CD4-positive, alpha-beta T cell treated with Interleukin-6 at 100 ng/mL for 8 hours (primary cell): ENCODE results near the gene LCE1D.

Experiments used
- DNase-seq: peaks from one replicate; pipeline ENCODE4 v3.0.0-alpha.2; 2020; ENCODE audit warnings: mixed read lengths, low spot score

The LCE1D gene, protein sequence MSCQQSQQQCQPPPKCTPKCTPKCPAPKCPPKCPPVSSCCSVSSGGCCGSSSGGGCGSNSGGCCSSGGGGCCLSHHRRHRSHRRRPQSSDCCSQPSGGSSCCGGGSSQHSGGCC

DNA sequence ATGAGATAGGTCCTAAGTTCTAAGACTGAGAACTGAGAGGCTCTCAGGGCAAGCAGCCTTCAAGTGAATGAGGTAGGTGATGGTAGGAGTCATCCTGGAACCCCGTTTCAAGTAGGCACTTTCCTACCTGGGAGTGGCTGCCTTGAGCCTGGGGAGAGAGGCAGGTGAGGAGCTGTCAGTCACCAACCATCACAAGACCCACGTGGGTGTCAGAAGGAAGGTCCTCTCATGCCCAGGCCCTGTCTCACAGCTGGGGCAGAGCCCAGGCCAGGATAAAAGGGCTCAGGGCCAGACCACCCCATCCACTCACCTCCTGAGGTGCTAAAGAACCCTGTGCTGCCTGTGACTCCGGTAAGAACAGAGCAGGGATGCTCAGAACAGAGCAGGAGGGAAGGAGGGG is at the start of gene LCE1D:
TSS of gene LCE1D (plus strand) at position 301 of the 400 bp plus-strand sequence. CDS start 1,074 bp downstream, outside the sequence.
- no peak for DNase-seq

DNA sequence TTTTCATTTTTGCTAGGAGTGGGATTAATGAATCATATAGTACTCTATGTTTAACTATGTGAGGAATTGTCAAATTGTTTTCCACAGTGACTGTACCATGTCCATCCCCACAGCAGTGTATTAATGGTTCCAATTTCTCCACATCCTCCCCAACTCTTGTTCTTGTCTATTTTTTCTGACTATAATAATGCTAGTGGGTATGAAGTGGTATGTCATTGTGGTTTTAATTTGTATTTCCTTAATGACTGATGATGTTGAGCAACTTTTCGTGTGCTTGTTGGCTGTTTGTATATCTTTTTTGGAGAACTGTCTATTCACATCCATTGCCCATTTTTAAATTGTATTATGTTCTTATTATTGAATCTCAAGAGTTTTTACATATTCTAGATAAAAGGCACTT is 48.7 kb upstream of the LCE1D start:
- DNase-seq, result no peak

DNA sequence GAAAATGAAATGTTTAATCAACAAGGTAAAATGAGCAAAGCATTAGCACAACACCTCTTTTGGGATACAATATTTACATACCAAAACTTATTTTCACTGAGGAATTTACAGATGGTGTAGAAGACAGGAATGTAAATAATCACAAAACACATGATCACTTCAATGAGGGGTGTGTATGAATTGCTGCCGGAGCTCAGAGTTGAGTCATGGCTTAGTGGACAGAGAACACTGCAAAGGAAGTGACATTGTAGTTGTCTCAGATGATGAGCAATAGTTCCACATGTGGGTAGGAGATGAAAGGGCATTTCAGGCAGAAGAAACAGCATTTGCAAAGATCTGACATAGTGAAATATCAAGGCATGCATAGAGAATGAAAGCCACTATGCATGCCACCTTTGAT is 44.3 kb upstream of the LCE1D start:
- no peak for DNase-seq

DNA sequence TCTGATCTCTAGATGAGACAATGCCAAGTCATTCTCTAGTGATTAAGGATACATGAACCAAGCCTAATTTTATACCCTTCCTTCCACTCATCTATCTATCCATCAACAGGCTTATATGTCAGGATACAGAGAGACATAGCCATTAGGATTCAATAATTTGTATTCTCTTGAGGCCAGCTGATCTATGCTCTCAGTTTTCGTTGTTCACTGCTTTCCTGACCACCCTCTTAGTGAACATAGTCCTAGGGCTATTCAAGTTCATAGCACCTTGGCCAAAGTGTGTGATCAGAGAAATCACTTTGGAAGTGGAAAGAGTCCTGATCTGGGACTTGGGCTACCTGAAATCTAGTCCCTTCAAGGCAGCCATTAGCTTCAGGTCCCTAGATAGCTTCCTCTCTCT is 42.9 kb upstream of the LCE1D start:
- DNase-seq, result no peak

DNA sequence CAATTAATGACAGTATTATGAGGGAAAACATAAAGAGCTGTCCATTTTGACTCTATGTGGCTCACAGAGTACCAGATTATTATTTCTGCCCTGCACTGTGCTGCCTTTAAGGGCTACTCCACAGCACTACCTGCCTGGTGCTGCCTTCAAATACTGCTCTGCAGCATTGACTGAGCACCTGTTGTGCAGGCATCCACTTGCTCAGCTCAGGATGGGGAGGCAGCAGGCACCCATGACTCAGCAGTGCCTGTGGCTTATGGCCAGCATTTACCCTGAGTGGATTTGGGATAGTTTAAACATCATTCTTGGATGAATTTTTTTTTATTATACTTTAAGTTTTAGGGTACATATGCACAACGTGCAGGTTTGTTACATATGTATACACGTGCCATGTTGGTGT is 39.6 kb upstream of the LCE1D start:
- no peak for DNase-seq

DNA sequence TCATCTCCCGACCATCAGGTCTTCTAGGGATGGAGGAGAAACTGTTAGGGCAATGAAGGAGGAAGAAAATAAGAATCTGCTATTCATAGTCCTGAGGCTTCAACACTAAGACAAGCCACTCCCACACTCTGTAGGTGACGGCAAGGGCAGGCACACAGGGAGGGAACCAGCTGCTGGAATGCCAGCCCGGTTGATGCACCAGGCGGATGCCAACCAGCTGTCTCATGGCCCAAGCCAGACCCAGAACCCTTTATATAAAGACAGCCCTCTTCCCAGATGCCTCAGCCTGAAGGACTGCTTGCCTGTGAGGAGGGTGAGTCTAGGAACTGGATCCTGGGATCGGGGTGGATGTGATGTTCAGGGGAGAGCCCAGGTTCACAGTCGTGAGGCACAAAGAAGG is 38.8 kb upstream of the LCE1D start, which contains the start of gene KPRP:
TSS of gene KPRP (plus strand) at position 279 of the 400 bp plus-strand sequence. CDS start 1,564 bp downstream, outside the sequence.
- no peak for DNase-seq

DNA sequence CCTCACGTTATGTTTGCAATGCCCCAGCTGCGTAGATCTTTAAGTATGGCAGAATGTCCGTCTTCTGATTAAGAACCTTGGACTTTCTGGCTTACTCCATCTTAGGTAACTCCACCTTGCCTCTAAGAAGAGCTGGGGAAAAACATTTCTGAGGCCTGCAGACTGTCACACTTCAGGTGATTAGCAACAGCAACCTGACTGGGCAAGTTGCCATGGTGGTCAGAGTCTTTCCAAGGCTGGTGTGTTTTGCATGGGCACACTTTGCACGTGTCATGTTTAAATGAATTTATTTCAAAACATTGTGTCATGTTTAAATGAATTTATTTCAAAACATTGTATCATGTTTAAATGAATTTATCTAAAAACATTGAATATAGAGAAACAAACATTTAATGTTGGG is 37.9 kb upstream of the LCE1D start:
- DNase-seq, result no peak

DNA sequence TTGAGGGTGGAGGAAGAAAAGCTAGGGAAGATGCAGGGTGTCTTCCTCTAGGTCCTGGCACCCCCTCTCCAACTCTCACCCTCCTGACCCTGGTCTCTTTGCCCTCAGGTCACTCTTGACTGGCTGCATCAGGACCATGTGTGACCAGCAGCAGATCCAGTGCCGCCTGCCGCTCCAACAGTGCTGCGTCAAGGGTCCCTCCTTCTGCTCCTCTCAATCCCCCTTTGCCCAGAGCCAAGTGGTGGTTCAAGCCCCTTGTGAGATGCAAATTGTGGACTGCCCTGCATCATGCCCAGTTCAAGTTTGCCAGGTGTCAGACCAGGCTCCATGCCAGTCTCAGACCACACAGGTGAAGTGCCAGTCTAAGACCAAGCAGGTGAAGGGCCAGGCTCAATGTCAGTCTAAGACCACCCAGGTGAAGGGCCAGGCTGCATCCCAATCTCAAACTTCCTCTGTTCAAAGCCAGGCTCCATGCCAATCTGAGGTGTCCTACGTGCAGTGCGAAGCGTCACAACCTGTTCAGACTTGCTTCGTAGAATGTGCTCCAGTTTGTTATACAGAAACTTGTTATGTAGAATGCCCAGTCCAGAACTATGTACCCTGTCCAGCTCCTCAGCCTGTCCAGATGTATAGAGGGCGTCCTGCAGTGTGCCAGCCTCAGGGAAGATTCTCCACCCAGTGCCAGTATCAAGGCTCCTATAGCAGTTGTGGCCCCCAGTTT is 36.9 kb upstream of the LCE1D start:
- no peak for DNase-seq

DNA sequence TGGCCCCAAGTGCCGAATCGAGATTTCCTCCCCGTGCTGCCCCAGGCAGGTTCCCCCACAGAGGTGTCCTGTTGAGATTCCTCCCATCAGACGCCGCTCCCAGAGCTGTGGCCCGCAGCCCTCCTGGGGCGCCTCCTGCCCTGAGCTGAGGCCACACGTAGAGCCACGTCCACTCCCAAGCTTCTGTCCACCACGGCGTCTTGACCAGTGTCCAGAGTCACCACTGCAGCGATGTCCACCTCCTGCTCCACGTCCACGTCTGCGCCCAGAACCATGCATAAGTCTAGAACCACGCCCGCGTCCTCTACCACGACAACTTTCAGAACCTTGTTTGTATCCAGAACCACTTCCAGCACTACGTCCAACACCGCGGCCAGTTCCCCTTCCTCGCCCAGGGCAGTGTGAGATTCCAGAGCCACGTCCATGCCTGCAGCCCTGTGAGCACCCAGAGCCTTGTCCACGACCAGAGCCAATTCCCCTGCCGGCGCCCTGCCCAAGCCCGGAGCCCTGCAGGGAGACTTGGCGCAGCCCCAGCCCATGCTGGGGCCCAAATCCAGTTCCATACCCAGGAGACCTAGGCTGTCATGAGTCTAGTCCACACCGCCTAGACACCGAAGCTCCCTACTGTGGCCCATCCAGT is 35.9 kb upstream of the LCE1D start:
- DNase-seq, result no peak

DNA sequence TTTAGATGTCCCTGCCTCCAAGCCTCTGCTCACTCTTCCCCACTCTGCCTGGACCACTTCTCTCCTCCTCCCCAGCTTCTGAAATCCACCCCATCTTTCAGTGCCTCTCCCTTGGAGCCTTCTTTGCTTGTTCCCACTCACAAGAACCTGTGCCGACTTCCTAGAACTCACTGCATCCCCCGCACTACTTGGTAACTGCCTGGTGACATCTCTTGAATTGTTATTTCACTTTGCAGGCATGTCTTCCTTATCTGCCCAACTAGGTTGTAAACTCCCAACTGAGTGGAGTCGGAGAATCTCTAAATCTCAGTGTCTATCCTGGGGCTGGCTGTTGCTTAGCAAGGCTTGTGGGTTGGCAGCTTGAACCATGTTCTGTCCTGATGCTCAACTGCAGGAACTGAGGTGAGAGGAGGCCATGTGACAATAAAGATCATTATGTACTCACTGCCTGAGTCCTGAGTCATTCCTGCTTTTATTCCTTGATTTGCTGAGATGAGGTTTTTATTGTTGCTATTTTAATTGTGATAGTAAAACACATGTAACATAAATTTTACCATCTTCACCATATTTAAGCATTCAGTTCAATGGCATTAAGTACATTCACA is 34.8 kb upstream of the LCE1D start:
- no peak for DNase-seq

DNA sequence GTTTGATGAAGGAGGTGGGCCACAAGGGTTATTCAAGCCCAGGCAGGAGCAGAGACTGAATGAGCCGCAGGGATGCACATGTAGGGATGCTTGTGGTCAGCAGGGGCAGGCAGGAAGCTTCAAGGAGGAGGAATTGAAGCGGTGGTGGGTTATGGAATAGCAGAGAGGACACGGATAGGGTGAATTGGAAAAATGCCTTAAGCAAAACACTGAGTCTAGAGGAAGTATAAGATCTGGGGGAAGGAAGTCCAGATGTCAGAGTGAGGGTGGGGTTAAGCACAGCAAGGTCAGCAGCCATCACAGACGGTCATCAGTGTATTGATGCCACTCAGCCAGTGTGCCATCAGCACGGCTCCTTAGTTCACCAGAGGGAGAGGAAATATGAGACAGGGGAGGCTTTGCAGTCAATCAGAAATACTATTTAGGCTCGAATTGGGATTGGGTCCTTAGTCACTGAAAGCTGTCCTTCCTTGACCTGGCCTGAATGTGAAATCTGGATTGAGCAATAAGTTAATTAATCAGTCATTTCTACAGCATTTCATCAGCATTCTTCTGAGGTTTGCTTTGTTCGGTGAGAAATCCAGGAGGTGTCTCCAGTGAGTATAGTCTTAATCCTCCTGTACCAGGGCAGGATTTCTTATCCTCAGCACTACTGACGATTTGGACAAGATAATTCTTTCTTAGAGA is 27.5 kb upstream of the LCE1D start:
- no peak for DNase-seq

DNA sequence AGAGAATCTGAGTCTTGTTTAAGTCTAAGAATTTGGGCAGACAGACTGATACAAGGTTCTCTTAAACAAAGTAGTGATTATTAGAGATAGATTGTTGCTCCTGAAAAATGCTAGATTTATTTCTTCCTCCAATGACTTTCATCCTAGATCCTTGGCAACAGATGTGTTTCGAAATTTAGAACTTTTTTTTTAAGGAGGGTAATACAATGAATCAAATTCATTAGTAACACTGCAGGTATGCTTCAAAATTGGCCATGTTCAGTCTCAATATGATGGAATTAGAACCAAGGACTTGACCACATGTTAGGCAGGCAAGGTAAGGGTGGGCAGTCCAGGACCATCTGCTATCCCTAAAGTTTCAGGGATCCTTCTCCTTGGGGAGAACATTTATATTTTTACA is 26.1 kb upstream of the LCE1D start:
- no peak for DNase-seq

DNA sequence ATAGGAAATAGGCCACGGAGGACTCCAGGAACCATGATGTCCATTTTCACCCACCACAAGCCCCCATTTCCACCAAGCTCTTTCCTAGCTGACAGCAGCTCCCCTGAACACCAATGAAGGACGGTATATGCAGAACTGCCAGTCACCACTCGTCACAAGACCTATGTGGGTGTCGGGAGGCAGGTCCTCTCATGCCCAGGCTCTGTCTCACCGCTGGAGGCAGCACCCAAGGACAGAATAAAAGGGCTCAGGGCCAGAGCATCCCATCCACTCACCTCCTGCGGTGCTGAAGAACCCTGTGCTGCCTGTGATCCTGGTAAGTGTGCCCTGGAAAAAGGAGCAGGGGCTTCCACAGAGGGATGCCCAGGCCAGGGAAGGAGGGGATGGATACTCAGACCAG is 21.6 kb upstream of the LCE1D start, which contains the start of gene LCE1F:
TSS of gene LCE1F (plus strand) at position 266 of the 400 bp plus-strand sequence. CDS start 1,232 bp downstream, outside the sequence.
- no peak for DNase-seq

DNA sequence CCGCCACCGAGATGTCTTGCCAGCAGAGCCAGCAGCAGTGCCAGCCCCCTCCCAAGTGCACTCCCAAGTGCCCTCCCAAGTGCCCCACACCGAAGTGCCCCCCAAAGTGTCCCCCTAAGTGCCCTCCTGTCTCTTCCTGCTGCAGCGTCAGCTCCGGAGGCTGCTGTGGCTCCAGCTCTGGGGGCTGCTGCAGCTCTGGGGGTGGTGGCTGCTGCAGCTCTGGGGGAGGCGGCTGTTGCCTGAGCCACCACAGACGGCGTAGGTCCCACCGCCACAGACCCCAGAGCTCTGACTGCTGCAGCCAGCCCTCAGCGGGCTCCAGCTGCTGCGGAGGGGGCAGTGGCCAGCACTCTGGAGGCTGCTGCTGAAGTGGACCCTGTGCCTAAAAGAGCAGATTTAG is 20.2 kb upstream of the LCE1D start:
- no peak for DNase-seq

DNA sequence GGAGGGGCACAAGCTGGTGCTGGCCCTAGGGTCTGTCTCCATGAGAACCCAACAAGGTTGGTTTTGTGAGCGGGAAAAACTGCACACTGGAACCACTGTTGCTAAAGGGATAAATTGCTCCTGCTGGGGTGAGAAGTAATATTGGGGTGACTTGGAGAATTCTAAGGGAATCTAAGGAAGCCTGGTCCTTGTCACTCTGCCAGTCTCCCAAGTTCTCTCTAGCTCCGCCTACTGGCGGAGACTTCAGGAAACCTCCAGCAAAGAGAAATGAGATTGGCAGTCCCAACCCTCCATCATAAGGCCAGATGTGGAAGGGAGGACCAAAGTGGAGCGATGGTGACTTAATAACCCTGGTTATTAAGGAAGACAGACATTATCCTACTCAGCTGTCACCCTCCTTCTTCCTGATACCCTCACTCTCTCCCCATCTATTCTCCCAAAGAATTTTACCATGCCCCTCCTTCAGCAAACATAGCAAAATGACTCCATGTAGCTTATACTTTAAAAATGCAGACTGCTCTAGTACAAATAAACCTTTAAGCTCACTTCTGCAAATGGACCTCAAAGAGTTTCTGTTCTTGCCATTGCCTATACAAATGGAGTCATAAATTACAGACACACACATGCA is 18.9 kb upstream of the LCE1D start:
- DNase-seq, result no peak

DNA sequence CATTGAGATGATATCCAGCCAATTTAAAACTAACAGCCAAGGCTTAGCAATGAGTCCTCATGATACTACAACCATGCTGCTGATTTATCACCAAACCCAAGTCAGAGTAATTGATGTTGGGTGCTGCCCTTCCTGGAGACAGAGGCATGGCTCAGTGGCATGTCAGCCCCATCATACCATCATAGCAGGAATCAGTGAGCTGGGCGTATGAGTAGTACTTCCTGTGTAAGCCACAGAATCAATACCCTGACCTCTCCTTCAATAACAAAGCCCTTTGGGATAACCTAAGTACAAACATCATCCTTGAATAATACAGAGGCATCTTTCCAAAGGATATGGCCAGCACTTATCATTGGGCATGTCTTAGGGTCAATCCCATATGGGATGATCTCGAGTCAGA is 13.4 kb upstream of the LCE1D start:
- DNase-seq, result no peak

DNA sequence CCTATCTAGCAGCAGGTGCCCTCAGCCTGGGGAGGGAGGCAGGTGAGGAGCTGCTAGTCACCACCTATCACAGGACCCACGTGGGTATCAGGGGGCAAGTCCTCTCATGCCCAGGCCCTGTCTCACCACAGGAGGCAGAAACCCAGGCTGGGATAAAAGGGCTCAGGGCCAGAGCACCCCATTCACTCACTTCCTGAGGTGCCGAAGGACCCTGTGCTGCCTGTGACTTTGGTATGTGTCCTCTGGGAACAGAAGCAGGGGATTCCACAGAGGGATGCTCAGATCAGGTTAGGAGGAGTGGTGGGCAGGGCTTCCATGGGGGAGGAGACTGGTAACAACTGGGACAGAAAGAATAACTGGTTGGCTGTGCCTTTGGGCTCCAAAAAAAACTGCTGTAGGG is 10.4 kb upstream of the LCE1D start, which contains the start of gene LCE1E:
TSS of gene LCE1E (plus strand) at position 181 of the 400 bp plus-strand sequence. CDS start 1,043 bp downstream, outside the sequence.
- DNase-seq, result no peak

DNA sequence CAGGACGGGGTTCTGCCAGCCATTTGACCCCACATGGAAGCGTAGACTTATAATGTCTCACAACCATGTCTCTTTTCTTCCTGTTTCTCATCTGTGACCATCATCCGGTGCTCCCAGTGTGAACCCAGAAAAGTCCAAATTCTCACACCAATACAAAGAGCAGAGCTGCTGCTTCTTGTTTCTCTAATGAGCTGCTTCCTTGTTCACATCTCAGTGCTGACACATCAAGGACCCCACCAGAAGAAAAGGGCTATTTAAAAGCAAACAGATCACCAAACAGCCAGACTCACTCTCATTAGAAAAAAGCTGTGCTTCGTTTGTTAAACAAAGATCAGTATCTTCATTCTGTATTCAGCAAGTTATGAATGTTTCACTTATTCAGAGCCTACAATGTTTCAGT is 835 bp upstream of the LCE1D start:
- no peak for DNase-seq

DNA sequence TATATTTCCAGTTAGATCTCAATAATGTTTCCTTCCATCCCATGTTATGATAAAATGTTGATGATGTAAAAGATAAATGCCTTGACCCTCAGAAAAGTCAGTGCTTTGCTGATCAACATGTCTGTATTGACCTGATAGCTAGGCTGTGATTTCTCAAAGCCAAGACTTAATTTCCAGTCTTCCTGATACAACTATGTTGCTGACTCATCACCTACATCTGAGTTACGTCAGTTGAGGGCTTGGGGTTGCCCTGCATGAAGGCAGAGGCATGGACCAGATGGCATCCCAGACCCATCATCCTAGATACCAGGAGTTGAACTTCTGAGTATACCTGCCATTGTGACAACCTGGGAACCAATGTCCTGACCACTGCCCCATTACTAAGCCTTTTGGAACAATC is 4.8 kb downstream of the LCE1D start:
- no peak for DNase-seq

DNA sequence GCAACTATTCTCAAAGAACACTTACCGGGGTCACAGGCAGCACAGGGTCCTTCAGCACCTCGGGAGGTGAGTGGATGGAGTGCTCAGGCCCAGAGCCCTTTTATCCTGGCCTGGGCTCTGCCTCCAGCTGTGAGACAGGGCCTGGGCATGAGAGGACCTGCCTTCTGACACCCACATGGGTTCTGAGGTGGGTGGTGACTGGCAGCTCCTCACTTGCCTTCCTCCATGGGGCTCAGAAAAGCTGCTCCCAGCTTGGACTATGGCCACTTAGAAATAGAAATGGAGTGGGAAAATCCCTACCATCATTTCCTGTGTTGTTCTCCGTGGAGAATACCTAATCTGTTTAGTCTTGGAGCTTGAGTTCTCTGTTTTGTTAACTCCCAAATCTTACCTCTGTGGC is 10.1 kb downstream of the LCE1D start, which contains the start of gene LCE1C:
TSS of gene LCE1C (minus strand) at position 76 of the 400 bp plus-strand sequence. CDS start 1,173 bp downstream, outside the sequence.
- DNase-seq, result no peak

DNA sequence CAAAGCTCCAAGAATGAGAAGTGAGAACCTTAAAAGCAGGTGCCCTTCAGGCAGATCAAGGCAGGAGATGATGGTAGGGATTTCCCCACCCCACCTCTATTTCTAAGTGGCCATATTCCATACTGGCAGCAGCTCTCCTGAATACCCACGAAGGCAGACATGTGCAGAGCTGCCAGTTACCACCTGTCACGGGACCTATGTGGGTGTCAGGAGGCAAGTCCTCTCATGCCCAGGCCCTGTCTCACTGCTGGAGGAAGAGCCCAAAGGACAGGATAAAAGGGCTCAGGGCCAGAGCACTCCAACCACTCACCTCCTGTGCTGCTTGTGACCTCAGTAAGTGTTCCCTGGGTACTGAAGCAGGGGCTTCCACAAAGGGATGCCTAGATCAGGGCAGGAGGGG is 14.5 kb downstream of the LCE1D start:
- no peak for DNase-seq

DNA sequence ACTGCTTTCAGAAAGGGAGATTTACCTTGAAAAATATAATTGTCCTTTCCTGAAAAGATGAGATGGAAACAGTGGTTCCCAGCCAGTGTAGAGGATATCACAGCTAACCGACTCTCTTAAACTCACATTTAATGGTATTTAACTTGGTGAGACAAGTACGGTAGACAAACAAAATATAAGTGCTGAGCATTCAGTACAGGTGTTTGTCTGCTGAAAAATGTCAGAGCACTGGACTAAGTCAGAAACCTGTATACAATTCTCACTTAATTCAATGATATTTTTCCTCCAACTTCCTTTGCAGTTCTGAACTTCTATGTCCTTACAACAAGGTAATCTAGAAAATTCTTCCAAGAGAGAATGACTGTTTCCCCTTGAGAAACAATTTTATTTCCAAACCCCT is 15.2 kb downstream of the LCE1D start, which contains the start of gene LCE1B:
TSS of gene LCE1B (plus strand) at position 301 of the 400 bp plus-strand sequence. CDS start 476 bp downstream, outside the sequence.
- DNase-seq, result no peak
